ENCODE results near the gene AFDN. TPM values are rescaled to one million over a fixed set of nuclear protein-coding genes. Genes with fewer than 3 reads are reported as not detected.
A peak's percentile ranks its signal among the peaks of the same experiment; 100 is the strongest.

The AFDN gene
- total RNA-seq, 1 donor from 2014 or later = 142 TPM

DNA sequence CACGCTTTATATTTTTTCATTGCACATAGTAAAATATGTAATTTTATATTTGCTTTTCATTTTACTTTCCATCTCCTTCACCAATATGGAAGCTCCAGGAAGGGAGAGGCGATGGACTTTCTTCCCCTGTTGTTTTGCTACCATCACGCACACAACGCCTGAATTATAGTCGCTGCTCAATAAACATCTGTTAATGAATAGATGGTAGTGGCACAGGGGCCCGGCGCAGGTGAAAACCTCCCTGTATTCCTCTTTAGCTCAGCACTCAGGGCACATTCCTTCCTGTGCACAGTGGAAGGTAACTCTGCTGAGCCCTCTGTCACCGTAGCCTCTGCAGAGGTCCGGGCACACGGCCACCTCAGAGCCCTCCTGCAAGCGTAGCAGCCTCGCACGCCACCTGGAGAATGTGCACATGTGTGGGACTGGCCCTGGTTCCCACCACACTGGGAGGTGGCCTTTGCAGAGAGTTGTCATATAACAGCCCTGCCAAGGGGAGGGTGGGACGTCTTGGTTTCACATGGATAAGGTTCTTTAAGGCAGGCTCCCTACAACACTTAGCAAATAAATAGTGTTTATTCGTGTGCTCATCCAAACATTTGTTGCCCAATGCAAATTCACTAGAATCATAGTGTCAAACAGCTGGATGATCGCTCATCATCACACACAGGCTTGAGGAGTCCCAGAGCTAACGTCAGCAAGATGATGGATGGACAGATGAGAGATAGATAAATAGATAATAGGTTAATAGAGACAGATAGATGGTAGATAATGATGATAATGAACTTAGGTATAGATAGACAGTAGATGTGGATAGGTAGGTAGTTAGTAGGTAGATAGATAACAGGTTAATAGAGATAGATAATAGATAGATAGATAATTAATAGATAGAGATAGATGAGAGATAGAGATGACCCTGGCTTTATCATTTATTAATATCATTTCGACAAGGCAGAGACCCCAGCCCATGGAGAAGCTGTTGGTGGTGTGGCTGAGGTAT lies 32.3 kb upstream of the AFDN start:
- DNase-seq (ENCODE audit: low read depth) = no peak

DNA sequence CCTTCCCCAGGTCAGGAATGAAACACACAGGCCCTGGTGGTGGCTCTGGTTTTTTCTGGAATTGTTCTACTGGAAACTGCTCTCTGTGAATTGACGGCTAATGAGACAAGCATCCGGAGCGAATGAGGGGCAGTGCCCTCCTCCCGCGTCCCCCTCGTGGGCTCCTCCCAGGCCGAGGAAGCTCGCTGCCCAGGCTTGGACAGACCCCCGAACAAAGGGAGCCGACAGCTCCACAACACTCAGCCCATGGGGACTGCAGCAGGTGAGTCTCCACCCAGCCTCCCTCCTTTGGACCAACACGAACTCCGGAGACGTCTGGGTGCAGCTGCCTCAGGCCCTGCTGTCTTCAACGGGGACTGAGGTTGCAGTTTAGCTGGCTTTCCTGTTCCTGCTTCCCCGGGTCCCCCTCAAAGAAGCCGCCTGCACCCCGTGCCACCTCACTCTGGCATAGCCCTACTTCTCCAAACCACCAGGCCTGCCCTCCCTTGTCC lies 31.3 kb upstream of the AFDN start:
- no peak for DNase-seq (ENCODE audit: low read depth)

DNA sequence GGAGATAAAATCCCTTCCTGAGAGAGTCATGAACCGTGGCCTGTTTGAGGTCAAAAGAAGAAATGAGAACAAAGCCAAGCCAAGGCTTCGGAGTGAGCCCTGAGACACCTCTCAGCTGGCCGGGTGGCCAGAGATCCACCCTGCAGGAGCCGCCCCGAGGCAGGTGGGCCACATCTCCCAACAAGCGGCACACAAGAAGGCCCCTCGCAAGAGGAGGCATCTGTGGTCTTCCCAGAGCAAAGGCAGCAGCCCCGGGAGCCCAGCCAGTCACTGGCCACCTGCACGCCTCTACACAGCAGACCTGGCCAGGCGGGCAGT lies 30.9 kb upstream of the AFDN start:
- DNase-seq (ENCODE audit: low read depth) = no peak

DNA sequence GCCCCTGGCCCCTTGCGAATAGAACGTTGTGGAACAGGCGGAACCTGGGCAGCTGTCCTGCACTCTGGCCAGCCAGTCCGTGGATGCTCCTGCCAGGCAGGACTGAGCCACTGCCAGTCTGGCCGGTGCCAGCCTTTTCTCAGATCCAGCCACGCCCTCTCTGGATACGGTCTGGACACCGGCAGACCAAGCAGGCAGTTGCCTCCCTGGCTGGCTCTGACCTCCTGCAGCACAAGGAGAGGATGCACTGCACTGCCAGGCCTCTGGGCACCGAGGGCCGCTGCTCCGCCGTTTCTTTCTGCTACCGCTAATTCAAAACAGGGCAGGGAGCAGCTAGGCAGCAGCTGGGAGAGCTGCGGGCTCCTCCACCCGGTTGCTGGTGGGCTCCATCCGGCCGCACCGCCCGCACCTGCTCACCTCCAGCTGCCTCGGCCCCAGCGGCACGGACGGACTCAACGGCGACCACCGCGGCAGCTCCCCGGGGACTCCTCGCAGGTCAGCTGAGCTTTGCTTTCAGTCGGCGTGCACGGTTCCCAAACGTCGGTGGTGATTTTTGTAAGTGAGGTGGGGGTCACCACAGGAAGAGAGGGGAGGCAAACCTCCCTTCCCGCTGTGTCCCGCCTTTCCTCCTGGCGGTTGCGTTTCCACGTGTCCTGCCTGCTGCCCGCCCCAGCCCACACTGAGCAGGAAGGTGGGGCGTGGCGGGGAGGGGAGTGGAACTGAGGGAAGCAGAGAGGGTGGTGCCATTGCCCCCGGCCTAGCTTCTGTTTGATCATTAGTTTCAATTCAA lies 30.3 kb upstream of the AFDN start:
- peak; percentile 35 for DNase-seq (ENCODE audit: low read depth)

DNA sequence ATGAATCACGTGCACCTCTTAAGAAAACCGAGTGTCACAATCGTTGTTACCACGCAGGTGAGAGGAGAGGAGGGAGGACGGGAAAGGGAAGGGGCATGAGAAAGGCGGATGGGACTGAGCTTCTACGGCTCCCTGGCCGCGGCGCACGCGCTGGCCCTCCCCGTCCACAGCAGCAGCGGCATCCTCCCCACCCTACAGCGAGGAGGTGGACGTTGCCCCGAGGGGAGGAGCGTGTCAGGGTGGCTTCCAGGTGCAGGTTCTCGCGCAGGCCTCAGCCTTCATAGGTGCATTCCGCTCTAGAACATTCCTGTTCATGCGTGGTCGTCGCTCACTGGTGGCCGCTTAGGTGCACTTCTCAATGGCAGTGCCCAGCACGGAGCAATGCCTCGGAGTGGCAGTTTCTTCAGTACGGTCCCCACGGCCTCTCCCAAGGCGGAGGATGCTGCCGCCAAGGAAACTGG lies 29.7 kb upstream of the AFDN start:
- DNase-seq (ENCODE audit: low read depth) = no peak

DNA sequence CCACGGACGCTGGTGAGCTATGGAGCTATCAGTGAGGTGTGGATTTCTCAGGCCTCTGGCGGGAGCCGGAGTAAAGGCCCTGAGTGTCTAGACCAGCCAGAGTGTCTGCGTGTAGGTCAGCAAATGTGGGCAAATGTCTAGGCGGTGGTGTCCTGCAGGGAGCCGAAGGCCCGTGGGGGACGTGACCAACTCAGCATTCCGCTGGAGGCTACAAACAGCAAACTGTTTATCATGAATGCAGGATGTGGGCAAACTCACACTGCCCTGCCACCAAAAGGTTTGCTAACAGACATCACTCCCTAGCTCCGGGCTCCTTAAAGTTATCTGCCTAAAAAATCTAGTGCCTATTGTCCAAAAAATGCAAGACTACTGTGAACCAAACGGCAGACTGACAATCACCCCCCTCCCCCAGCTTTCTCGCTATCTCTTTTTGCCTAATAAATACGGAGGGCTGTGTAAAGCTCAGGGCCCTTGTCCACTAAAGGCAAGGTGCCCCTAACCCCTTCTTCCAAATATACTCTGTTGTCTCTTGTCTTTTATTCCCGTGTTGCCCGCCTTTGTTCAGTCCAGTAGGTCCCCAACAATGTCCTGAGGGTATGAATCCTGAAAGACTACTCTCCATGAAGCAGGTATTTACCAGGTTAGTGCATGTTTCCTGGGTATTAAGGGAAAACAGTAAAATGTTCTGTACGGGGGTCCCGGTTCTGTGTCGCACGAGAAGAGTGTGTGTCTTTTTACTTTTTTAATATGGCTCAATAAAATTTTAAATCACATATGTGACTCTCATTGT lies 29.0 kb upstream of the AFDN start:
- no peak for DNase-seq (ENCODE audit: low read depth)

DNA sequence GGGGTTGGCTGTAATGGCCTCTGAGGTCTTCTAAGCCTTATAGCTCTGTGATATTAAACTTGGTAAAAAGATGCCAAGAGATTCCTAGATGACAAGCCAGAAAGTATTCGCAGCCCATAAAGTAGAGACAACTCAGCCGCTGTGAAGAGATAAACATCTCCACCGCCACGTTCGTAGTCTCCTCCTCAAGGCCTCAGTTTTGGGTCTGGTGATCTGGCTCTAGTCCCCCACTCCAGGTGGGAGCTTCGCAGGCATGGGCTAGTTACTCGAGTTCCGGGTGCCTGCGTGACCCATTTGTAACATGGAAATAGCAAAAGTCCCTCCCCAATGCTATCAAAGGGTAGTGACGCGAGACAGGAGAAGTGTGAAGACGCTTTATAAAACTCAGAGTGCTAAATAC lies 28.3 kb upstream of the AFDN start:
- DNase-seq (ENCODE audit: low read depth) = no peak

DNA sequence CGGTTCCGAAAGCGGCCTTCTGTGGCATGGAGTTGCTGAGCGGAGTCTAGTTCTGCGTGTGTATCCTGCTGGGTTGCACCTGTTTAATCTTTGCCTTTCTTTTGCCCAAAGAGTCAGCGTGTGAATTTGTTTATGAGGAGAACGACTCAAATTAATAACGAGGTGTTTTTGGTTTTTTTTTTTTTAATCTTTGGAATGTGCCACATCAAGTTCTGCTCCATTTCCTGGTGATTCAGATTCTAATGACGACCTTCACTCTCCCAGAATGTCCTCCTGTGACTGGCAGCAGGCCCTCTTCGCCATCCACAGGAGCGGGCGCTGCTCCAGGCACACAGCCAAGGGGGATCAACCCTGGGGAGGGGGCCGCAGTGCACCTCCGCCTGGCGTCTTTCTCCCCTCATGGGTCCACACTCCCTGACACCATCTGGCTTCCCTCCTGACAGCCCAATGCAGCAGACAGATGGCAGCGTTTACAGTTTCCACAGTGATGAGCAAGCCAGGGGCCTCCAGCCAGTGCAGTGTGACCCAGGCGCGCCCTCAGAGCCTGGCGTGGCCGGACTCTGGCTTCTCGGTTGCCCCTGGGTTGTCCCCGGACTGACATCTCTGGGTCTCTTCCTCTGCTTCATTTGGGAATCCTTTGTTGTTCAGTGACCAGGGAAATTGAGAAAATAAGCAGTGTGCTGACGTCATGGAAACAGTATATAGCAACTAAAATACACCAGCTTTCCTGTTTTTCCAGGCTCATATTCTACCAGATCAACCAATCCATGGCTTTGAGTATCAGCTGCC lies 27.5 kb upstream of the AFDN start:
- peak; percentile 43 for DNase-seq (ENCODE audit: low read depth)

DNA sequence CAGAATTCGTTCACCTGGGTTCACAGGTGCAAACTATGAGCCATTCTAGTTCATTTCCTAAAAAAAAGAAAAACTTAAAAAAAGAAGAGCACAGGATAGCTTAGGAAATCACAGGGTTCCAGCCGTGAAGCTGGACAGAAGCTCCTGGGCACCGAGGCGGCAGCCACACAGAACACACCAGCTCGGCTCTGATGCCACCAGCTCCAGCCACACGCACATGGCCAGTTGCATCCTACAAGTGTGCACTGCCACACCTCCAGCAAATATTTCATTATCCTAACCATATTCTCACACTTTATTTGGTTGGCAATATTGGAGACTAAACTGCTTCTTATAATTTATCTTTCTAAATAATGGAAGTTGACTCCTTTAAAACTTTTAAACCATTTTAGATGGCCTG lies 26.2 kb upstream of the AFDN start:
- no peak for DNase-seq (ENCODE audit: low read depth)

DNA sequence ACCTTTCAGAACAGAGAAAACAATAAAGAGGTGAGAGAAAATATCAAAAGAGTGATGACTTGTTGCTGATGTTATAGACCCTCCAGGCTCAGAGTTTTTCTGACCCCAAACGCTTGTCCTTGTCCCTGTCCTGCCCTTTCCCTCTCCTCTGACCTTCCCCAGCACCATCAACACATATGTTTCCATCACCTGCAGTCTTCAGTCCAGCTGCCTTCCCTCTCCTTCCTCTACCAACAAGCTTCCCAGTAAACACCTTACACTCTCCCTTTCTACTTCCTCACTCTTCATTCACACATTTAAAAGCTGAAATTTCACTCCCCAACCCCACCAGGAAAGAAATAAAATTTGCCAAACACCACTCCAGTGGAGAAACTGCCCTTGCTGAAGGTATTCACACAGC lies 25.4 kb upstream of the AFDN start:
- no peak for DNase-seq (ENCODE audit: low read depth)

DNA sequence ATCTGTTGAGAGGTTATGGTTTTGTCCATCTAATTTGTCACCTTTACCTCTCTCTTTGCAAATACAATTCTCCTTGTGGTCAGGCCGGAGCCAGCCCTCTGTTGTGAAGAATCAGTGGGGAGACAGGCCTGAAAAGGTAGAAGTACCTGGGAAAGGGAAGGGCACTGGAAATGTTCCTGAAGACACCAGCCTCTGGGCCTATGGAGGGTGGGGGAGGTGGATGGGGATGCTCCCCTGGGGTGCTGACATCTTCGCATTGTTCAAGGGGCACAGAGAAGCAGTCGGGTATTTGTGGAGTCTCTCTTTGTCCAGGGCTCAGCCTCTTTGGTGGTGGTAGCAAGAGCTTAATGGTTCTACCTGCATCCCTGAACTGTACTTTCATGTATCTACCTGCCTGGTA lies 24.4 kb upstream of the AFDN start:
- no peak for DNase-seq (ENCODE audit: low read depth)

DNA sequence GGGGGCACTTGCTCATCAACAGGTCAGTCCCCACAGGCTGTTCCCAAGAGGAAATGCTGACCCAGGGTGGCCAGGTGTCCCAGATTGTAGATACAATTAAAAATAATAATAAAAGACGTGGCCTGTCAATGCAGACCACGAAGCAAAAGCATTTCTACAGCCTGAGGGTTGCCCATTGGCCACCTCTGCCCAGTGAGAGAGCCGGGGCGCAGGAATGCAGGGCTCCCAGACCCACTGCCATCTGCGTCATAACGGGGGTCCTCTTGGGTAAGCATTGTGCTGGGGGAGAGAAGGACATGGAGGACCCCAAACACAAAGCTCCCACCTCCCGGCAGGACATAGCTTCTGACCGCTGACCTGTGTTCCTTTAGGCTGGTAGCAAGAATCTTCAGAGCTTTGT lies 22.9 kb upstream of the AFDN start:
- no peak for DNase-seq (ENCODE audit: low read depth)

DNA sequence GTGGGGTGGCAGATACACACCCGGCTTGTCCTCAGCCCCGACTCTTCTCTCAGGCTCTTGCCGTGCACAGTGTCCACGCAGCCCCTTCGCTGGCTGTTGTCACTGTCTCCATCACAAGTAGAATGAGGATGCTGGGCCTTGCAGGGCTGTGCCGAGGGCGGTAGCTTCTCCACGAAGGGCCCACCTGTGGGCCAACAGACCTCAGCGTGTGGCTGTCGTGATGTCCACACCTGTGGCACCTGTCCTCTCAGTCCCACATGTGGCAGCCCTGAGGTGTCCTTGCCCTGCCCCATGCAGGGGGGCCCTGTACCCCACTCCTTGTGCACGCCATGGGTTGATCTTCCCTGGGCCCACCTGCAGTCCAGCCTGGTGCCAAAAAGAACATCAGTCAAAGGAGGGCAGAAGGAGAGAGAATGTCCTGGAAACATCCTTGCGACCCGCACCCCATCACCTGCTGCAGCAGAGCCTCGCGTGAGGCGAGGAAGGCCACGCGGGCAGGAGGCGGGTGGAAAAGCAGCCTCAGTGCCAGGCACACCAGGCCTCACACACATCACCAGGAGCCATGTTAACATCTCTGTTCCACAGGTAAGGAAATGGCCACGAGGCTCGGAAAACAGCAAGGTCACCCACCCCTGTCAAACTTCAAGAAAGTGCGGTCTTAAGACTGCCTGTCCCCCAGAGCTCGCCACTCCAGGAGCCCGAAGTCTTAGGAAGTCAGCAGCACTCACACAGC lies 22.3 kb upstream of the AFDN start:
- DNase-seq (ENCODE audit: low read depth) = no peak

DNA sequence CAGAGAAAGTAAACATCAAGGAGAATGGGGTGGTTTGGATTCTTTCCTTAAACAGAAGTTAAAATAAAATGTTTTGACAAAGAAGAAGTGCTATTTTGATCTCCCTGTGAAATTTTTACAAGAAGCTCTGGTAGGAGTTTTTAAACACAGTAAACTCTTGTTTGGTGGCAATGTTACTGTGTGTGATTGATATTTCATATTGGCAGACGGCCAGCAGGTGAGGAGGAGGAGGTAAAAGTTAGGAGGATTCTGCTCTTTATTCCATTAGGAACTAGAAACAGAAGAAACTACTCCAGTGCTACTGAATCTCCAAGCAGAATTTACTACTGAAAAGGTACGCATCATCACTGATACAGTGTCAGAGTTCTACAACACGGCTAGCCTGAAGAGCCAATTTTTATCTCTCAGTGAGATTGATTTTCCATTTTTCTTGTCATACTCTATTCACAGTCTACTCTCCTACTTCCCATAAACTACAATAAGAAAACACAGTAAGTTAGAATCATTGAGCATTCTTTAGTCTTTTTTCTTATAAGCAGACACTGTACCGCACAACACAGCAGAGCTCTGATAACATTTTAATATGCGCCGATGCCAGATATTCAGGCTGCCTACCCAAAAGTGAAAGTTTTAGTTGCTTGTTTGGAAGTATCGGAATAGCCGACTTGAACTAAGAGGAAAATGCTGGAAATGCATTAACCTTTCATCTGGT lies 21.2 kb upstream of the AFDN start:
- no peak for DNase-seq (ENCODE audit: low read depth)

DNA sequence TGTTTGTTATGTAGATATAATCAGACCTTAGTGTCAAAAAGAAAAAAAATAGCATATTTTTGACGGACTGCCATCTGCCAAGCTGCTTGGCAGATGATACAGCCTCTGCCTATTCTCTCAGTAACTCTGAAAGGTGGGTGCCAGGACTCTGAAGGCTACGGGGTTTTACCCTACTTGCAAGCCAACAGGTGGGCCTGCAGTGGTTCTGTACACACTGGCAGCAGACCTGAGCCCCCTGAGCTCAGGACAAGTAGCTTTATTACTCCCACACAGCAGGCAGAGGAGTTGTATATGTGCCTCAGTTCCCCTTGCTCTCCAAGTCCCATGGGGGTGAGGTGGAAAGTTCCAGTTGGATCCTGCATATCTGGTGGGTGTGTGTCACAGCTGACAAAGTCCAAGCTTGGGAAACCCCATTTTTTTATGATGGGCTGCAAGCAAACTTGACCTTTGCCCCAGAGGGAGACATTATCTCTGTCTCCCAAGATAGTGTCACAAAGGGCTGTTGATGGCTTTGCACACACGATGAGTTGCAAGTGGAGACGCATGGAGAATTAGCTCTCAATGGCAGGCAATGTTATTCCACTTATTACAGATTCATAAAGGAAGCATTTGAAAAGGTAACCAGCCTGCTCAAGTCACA lies 20.5 kb upstream of the AFDN start:
- DNase-seq (ENCODE audit: low read depth) = no peak

DNA sequence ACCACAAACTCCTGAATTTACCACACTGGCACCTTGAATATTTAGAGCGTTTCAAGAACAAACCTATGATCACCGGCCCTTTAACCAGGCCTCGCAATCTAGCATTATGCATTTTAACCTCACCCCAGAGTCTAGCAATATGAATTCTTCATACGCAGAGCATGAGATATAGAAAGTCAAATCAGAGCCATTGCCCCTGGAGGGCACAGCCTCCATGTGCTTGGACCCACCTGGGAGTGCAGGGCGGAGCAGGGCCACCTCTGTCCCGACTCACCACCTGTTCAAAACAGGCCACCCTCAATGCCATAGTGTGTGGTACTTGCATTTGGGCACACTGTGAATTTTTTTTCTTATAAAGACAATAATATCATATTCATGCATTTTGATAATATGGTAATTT lies 19.5 kb upstream of the AFDN start:
- DNase-seq (ENCODE audit: low read depth) = no peak

DNA sequence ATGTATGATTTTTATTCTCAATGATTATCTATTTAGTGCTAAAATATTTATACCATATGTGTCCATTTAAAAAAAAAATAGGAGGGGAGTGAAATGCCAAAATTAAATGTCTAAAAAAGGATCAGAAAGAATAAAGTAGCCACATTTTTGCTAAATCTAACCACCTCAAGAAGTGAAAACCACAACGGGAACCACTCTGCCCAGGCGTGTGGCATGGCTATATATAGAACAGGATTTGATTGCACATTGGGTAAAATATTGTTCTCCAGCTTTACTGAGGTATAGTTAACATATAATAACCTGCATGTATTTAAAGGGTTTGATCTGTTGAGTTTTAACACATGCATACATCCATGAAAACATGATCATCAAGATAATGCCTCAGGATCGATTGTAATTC lies 19.0 kb upstream of the AFDN start:
- DNase-seq (ENCODE audit: low read depth) = no peak

DNA sequence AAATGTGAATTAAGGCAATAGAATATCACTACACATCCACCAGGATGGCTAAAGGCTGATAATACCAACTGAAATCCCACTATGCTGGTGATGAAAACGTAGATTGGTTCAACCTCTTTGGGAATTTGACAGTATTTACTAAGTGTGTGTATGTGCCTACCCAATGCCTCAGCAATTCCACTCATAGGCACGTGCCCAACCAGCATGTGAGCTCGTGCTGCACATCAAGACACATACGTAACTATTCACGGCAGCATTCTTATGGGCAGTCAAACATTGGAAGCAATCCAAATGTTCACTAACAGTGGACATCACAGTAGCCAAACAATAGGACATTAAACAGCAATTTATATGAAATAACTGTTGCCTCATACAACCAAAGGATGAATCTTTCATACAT lies 15.7 kb upstream of the AFDN start:
- no peak for DNase-seq (ENCODE audit: low read depth)

DNA sequence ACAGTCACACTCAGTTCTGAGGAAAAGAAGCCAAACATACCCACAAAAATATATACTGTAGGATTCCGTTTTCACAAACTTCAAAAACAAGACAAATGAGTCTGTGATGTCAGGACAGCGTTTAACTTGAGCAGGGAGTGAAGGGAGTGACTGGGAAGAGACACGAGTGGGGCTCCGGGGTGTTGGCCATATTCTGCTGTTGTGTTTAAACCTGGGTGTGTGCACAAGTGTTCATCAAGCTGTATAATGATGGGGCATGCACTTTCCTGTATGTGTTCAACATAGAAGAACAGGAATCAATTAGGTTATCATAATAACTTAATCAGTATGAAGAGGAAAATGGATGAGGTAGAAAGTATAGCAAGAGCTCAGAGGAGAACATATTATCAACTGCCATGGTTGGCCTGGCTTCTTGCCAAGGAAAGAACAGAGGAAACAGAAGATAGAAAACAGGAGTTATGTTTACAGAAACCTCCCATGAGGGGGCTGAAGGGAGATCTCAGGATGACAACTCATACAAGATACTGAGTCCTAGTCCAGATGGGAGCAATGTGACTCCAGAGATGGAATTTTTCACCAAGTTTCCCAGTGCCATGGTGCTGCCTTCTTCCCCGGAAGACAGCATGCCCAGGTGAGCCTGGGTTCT lies 15.1 kb upstream of the AFDN start:
- DNase-seq (ENCODE audit: low read depth) = no peak
